T-helper 17 cell (primary cell): ENCODE results near the gene POLQ. TPM values are rescaled to one million over a fixed set of nuclear protein-coding genes. Genes with fewer than 3 reads are reported as not detected.
A peak's percentile ranks its signal among the peaks of the same experiment; 100 is the strongest.

Experiments used
- ATAC-seq: fragments of 150-1000 bp; cut with Tn5 transposase; 2 replicates; pipeline ENCODE4 v1.10.0; 2021; ENCODE audit warnings: mild to moderate bottlenecking, moderate library complexity
- DNase-seq, 3 donors: peaks; one replicate each; pipeline versions ENCODE4 v3.0.0 to v3.0.0-alpha.2; 2020 to 2021
- H3K9me3 ChIP-seq: one replicate; pipeline ENCODE4 v1.7.0; 2013; ENCODE audit warnings: low read length, mild to moderate bottlenecking; ENCODE audit not compliant: control insufficient read depth, poor library complexity, severe bottlenecking
- H3K27ac Mint-ChIP-seq: one replicate; pipeline ENCODE4 v1.8.0; 2022; ENCODE audit warnings: mild to moderate bottlenecking, moderate library complexity, mixed read lengths
- H3K27me3 Mint-ChIP-seq: one replicate; pipeline ENCODE4 v1.8.0; 2022; ENCODE audit warnings: mixed read lengths
- H3K36me3 Mint-ChIP-seq: one replicate; pipeline ENCODE4 v1.8.0; 2022; ENCODE audit warnings: low read depth, mixed read lengths
- H3K4me1 Mint-ChIP-seq: one replicate; pipeline ENCODE4 v1.8.0; 2022; ENCODE audit warnings: mild to moderate bottlenecking, mixed read lengths
- H3K4me3 Mint-ChIP-seq: one replicate; pipeline ENCODE4 v1.8.0; 2022; ENCODE audit warnings: mild to moderate bottlenecking, moderate library complexity, mixed read lengths
- total RNA-seq, 4 donors: library from RNA in 2 of 4; stranded (reverse) in 2 of 4; gene quantifications; one replicate each; pipeline ENCODE4 v1.2.3 and lab custom pipeline; 2022 to 2026

The POLQ gene
- total RNA-seq, 2 donors from 2014 or later: 0.15 to 0.23 TPM

GRCh38 chr3:121545049-121545573 is 677 bp downstream of the POLQ start:
- ATAC-seq (no peak), DNase-seq (no peak)
- peaks cover 11% of the 10 kb centered on the region for H3K4me1 Mint-ChIP-seq
- H3K27me3 Mint-ChIP-seq: no peaks in the 10 kb centered on the region
- H3K27ac Mint-ChIP-seq: peak overlapping the region; percentile 95
- peak overlapping the region; percentile 96 for H3K4me3 Mint-ChIP-seq
- no peaks in the 10 kb centered on the region for H3K9me3 ChIP-seq
- H3K36me3 Mint-ChIP-seq: peaks cover 2% of the 10 kb centered on the region

GRCh38 chr3:121542924-121543323 is 2.9 kb downstream of the POLQ start:
- H3K4me1 Mint-ChIP-seq: peaks cover 11% of the 10 kb centered on the region
- ATAC-seq (no peak), DNase-seq (no peak)
- peaks cover 2% of the 10 kb centered on the region for H3K36me3 Mint-ChIP-seq
- H3K9me3 ChIP-seq: no peaks in the 10 kb centered on the region
- H3K27me3 Mint-ChIP-seq: no peaks in the 10 kb centered on the region
- H3K4me3 Mint-ChIP-seq: no peak overlapping the region
- no peak overlapping the region for H3K27ac Mint-ChIP-seq

GRCh38 chr3:121531269-121531668 is 14.5 kb downstream of the POLQ start:
- ATAC-seq: no peak
- DNase-seq: no peak
- no peak overlapping the region for H3K4me3 Mint-ChIP-seq
- peaks cover 2% of the 10 kb centered on the region for H3K36me3 Mint-ChIP-seq
- H3K9me3 ChIP-seq: no peaks in the 10 kb centered on the region
- H3K27me3 Mint-ChIP-seq: no peaks in the 10 kb centered on the region
- H3K27ac Mint-ChIP-seq: no peak overlapping the region
- H3K4me1 Mint-ChIP-seq: peaks cover 4% of the 10 kb centered on the region

- no peaks in the 10 kb centered on the region for H3K27me3 Mint-ChIP-seq
- H3K27ac Mint-ChIP-seq: no peak overlapping the region
- ATAC-seq: no peak
- DNase-seq: no peak
- no peaks in the 10 kb centered on the region for H3K9me3 ChIP-seq
- H3K4me1 Mint-ChIP-seq: peaks cover 7% of the 10 kb centered on the region
- H3K36me3 Mint-ChIP-seq: peaks cover 4% of the 10 kb centered on the region
- no peak overlapping the region for H3K4me3 Mint-ChIP-seq
These were observed 16.5 kb downstream of the POLQ start for GRCh38 chr3:121529308-121529707.

GRCh38 chr3:121520510-121520909 is 25.3 kb downstream of the POLQ start:
- ATAC-seq: no peak

GRCh38 chr3:121517953-121518655 is 27.7 kb downstream of the POLQ start:
- H3K27ac Mint-ChIP-seq: no peak overlapping the region
- H3K4me3 Mint-ChIP-seq: no peak overlapping the region
- no peak for DNase-seq
- no peaks in the 10 kb centered on the region for H3K4me1 Mint-ChIP-seq
- no peak for ATAC-seq
- no peaks in the 10 kb centered on the region for H3K9me3 ChIP-seq
- no peaks in the 10 kb centered on the region for H3K27me3 Mint-ChIP-seq
- H3K36me3 Mint-ChIP-seq: no peaks in the 10 kb centered on the region

More at GRCh38 chr3:121520510-121520909, 25.3 kb downstream of the POLQ start:
- Mint-ChIP-seq H3K4me3 (no peak overlapping the region), H3K36me3 (no peaks in the 10 kb centered on the region), H3K27ac (no peak overlapping the region), H3K27me3 (no peaks in the 10 kb centered on the region), H3K4me1 (peaks cover 2% of the 10 kb centered on the region)
- DNase-seq: no peak
- H3K9me3 ChIP-seq: no peaks in the 10 kb centered on the region

- DNase-seq (no peak), ATAC-seq (no peak)
- Mint-ChIP-seq H3K36me3 (no peaks in the 10 kb centered on the region), H3K4me1 (no peaks in the 10 kb centered on the region), H3K4me3 (no peak overlapping the region), H3K27me3 (no peaks in the 10 kb centered on the region), H3K27ac (no peak overlapping the region)
- no peaks in the 10 kb centered on the region for H3K9me3 ChIP-seq
These were observed 29.9 kb downstream of the POLQ start for GRCh38 chr3:121515862-121516261.

- DNase-seq (no peak), ATAC-seq (no peak)
- no peaks in the 10 kb centered on the region for H3K9me3 ChIP-seq
- Mint-ChIP-seq H3K27ac (no peak overlapping the region), H3K4me1 (no peaks in the 10 kb centered on the region), H3K4me3 (no peak overlapping the region), H3K27me3 (no peaks in the 10 kb centered on the region), H3K36me3 (no peaks in the 10 kb centered on the region)
These were observed 30.5 kb downstream of the POLQ start for GRCh38 chr3:121515313-121515712.

GRCh38 chr3:121514496-121514895 is 31.3 kb downstream of the POLQ start:
- Mint-ChIP-seq H3K27ac (no peak overlapping the region), H3K36me3 (no peaks in the 10 kb centered on the region), H3K4me1 (no peaks in the 10 kb centered on the region), H3K4me3 (no peak overlapping the region), H3K27me3 (no peaks in the 10 kb centered on the region)
- no peak for DNase-seq
- no peak for ATAC-seq
- H3K9me3 ChIP-seq: no peaks in the 10 kb centered on the region

- ATAC-seq (no peak), DNase-seq (no peak)
- no peak overlapping the region for H3K4me3 Mint-ChIP-seq
- no peak overlapping the region for H3K27ac Mint-ChIP-seq
- no peaks in the 10 kb centered on the region for H3K4me1 Mint-ChIP-seq
- no peaks in the 10 kb centered on the region for H3K9me3 ChIP-seq
- no peaks in the 10 kb centered on the region for H3K27me3 Mint-ChIP-seq
- no peaks in the 10 kb centered on the region for H3K36me3 Mint-ChIP-seq
These were observed 37.4 kb downstream of the POLQ start for GRCh38 chr3:121508389-121508788.

- H3K27me3 Mint-ChIP-seq: no peaks in the 10 kb centered on the region
- no peaks in the 10 kb centered on the region for H3K9me3 ChIP-seq
- ATAC-seq: no peak
These were observed 40.5 kb downstream of the POLQ start for GRCh38 chr3:121505256-121505655.

GRCh38 chr3:121504618-121505017 is 41.2 kb downstream of the POLQ start:
- H3K4me3 Mint-ChIP-seq: no peak overlapping the region
- DNase-seq: no peak
- no peaks in the 10 kb centered on the region for H3K36me3 Mint-ChIP-seq
- H3K27ac Mint-ChIP-seq: no peak overlapping the region
- no peaks in the 10 kb centered on the region for H3K27me3 Mint-ChIP-seq
- no peaks in the 10 kb centered on the region for H3K4me1 Mint-ChIP-seq
- H3K9me3 ChIP-seq: no peaks in the 10 kb centered on the region
- no peak for ATAC-seq

More at GRCh38 chr3:121505256-121505655, 40.5 kb downstream of the POLQ start:
- no peak overlapping the region for H3K4me3 Mint-ChIP-seq
- no peak for DNase-seq
- H3K4me1 Mint-ChIP-seq: no peaks in the 10 kb centered on the region
- H3K27ac Mint-ChIP-seq: no peak overlapping the region
- no peaks in the 10 kb centered on the region for H3K36me3 Mint-ChIP-seq

GRCh38 chr3:121496786-121497185 is 49.0 kb downstream of the POLQ start:
- H3K36me3 Mint-ChIP-seq: no peaks in the 10 kb centered on the region
- no peak for ATAC-seq
- DNase-seq: no peak
- H3K4me3 Mint-ChIP-seq: no peak overlapping the region
- no peaks in the 10 kb centered on the region for H3K9me3 ChIP-seq
- no peaks in the 10 kb centered on the region for H3K4me1 Mint-ChIP-seq
- no peaks in the 10 kb centered on the region for H3K27me3 Mint-ChIP-seq
- H3K27ac Mint-ChIP-seq: no peak overlapping the region

- no peaks in the 10 kb centered on the region for H3K9me3 ChIP-seq
- ATAC-seq (no peak), DNase-seq (no peak)
- Mint-ChIP-seq H3K4me1 (no peaks in the 10 kb centered on the region), H3K27me3 (no peaks in the 10 kb centered on the region), H3K4me3 (no peak overlapping the region), H3K27ac (no peak overlapping the region), H3K36me3 (no peaks in the 10 kb centered on the region)
These were observed 52.4 kb downstream of the POLQ start for GRCh38 chr3:121493431-121493830.
